ENCODE results near the gene FCHSD2.
A peak's percentile ranks its signal among the peaks of the same experiment; 100 is the strongest.
"Not testable (repeated sequence)": the region's sequence is repeated elsewhere in the genome, so short reads cannot be mapped to it uniquely, and the experiment has no call there.

Gene FCHSD2

GRCh38 chr11:73002214-73002613, 139.9 kb downstream of the FCHSD2 start:
- no peak for DNase-seq

- no peak for DNase-seq
Measured at GRCh38 chr11:73001615-73002014, 140.5 kb downstream of the FCHSD2 start.

DNA sequence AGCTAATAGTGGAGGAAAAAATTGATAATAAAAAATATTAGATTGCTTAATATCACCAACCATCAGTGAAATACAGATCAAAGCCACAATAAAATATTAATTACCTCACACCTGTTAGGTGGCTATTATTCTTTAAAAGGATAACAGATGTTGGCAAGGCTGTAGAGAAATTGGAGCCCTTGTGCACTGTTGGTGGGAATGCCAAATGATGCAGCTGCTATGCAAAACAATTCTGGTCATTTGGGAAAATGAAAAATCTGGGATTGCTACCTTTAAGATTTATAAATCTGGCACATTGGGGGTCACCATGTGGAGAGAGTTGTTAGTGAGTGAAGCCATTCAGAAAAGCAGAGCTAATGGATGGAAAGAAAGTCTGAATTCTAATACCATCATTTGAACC, 143.4 kb downstream of the FCHSD2 start:
- no peak for DNase-seq

DNA sequence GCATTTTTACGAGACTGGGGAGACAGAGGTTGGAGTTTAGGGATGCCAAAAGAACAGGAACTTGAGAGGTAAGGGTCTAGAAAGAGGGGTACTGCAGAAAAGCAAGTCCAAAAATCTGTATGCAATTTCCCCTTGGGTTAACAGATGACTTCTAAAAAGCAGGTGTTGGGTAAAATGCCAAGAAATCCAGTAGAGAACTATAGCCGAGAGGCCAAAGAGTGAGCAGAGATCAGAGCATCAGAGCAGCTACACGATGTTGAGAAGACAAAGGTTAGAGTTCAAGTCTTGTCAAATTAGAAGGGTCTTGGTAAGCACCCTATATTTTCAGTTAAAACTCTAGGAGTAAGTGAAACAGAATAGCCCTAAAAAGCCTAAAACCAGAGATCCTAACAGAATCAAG, 145.2 kb downstream of the FCHSD2 start:
- no peak for DNase-seq

DNA sequence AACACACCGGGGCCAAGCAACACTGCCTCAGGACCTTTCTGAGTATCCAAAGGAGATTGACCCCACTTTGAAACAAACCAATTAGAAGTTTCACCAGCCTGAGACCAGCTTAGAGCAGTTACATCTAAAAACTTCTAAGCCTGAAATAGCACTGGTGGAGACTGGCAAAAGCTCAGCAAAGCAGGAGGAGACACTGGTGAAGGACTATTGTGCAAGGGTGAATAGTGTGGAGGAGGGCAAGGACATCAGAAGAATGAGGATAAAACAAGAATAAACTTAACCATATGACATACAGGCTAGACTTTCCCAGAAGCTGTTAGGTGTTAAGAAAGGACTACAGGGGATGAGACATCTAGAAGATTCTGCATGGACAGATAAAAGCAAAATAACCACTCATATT, 152.4 kb downstream of the FCHSD2 start:
- DNase-seq, result no peak

- no peak for DNase-seq
Measured at GRCh38 chr11:72988821-72989220, 153.3 kb downstream of the FCHSD2 start.

DNA sequence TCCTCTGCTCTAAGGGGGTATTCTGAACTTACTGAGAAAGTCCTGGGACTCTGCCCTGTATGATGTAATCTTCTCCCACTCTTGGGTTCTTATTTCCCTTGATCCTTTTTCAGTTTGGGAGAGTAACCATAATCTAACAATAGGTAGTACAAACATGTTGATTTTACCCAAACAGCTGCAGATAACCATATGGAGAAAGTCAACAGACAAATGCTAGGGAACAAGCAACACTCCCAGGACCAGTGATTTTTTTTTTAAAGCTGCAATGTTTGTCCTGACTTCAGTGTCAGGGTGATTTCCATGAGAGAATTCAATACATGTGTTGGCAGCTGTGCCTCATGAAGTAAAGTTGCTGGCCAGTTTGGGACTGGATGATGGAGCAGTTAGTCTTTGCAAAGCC, 156.5 kb downstream of the FCHSD2 start:
- peak; percentile 36 for DNase-seq

- DNase-seq, result peak; percentile 32
Measured at GRCh38 chr11:72984453-72985077, 157.6 kb downstream of the FCHSD2 start.

GRCh38 chr11:72983560-72983959, 158.6 kb downstream of the FCHSD2 start:
- no peak for DNase-seq

DNA sequence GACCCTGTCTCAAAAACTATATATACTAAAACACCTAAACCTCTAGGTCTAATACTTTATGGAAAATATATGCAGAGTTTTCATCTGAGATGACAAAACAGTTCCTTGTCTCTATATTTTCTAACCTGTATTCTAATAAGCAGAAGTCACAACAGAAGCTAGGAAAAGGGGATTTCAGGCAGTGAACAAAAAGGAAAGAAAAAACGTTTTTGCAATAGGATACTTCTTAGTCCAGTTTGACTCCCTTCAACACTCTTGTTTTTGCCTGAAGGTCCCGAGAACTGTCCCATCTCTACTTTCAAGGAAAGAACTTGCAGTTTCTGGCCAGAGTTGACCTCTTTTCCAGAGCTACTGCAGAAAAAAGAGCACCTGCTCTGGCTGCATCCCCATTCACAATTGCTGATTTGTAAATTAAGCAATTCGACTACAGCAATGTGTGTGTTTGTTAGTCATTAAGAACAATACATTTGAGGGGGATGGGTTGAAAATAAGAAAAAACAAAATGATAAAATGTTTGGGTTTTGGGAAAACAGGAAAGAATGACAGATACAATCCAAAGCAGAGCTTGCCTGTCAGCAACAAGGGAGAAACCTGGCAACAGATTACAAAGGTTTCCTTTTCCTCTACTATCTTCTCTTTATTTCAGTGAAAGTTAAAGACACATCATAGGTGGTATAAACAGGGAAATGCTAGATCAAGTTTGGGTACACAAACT, 160.0 kb downstream of the FCHSD2 start:
- DNase-seq, result no peak

DNA sequence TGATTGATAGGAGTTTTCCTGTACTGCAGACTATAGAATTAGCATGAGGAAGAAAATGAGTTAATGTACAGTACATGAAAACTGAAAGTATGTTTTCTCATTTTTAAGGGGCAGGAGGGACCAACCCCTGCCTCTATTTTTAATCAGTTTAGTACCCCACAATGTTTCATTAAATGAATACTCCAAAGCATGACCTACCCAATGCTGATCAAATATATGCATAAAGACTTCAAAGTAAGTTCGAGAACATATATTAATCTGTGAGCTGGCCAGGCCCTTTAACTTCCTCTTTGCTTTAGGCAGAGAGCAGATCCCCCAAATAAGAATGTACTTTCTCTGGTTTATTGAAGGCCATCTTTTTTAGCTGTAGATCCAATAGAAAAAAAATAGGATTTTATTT, 161.0 kb downstream of the FCHSD2 start:
- DNase-seq, result no peak

GRCh38 chr11:72977782-72978181, 164.3 kb downstream of the FCHSD2 start:
- not testable (repeated sequence) for DNase-seq

GRCh38 chr11:72976522-72976892, 165.6 kb downstream of the FCHSD2 start:
- not testable (repeated sequence) for DNase-seq

DNA sequence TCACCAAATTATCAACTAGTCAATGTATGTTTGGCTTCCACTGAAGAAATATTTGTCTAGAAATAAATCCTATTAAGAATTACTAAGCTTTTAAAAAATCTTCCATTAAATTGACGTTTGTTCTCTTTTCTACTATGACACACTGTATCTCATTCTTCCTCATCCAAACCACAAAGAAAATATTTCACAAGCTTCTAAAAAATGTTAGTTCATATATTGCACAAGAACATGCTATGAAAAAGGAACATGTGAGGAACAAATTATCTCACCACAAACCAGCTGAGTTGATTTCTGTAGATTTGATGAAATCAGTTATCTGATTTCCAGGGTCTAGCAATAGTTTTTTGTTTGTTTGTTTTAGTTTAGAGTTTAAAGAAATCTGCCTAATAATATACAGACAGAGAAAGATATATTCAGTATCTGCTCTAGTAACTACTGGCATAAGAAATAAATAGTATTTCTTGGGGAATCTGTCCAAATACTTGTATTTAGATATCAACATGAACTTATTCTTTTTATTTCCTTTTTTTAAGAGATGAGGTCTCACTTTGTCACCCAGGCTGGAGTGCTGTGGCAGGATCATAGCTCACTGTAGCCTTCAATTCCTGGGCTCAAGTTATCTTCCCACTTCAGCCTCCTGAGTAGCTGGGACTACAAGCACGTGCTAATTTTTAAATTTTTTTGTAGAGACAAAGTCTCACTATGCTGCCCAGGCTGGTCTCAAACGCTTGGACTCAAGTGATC, 166.2 kb downstream of the FCHSD2 start:
- no peak for DNase-seq

- DNase-seq, result no peak
Measured at GRCh38 chr11:72974487-72975205, 167.5 kb downstream of the FCHSD2 start.

DNA sequence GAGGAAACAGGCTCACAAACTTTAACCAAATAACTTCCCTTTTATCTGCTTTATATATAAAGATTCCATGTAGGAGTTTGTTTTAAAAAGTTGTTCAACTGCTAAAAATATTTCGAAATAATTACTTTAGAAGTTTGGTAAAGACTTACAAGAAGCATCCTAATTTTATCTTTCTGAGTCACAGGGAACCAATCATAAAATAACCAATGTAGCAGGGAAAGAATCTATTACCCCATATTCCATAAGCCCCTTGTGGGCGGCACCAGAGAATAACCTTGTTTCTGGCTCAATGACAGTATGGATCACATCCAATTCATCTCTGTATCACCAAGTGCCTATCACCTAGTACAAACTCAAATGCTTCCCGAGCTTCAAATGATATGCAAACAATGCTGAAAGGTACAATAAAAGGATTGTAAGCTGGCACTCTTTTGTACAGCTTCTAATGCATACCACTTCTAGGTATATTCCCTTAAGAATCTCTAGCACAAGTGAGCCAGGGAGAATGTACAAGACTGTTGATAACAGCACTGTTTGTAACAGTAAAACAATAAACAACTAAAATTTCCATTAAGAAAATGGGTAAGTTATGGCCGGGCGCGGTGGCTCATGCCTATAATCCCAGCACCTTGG, 169.5 kb downstream of the FCHSD2 start:
- no peak for DNase-seq

GRCh38 chr11:72971192-72971967, 170.7 kb downstream of the FCHSD2 start:
- DNase-seq, result no peak

DNA sequence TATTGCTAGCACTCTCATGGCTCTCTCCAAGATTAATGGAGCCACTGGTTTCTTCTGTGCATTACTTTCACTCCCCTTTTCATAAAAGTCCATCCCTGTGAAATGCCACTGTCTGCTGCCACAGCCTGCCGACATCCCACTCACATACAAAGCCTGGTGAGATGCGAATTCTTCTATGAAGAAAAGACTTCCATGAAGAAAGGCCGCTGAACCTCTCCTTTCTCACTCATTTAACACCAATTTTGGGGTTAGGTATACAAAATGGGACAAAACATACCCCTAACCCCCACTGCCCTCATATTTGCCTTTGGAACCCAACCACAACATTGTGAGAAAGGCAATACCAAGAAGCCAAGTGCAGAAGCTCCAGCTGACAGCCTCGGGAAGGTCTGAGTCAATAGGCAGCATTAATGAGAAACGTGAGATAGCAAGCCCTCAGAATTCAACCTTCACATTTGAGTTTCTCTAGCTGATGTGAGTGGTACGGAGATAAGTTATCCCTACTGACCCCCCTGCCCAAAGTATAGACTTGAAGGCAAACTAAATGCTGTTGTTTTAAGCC, 171.5 kb downstream of the FCHSD2 start:
- no peak for DNase-seq

DNA sequence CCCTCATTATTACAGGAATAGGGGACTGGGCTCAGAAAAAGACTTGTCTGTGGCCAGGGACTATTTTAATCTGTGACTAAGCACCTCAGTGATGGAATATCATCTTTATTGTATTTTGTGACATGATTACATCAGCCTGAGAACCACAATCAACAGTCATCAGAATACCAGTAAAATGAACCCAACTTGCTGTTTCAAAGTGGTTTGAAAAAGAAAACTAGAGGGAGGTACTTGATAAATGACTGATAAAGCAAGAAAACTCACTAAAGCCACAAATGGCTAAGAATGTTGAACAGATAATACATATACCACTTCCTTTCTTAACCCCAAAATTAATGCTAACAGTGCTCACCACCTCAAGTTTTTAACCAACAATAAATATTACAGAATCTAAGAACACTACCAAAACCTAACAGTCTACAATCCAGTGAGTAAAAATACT, 172.2 kb downstream of the FCHSD2 start:
- no peak for DNase-seq

- no peak for DNase-seq
Measured at GRCh38 chr11:72968390-72968789, 173.7 kb downstream of the FCHSD2 start.

DNA sequence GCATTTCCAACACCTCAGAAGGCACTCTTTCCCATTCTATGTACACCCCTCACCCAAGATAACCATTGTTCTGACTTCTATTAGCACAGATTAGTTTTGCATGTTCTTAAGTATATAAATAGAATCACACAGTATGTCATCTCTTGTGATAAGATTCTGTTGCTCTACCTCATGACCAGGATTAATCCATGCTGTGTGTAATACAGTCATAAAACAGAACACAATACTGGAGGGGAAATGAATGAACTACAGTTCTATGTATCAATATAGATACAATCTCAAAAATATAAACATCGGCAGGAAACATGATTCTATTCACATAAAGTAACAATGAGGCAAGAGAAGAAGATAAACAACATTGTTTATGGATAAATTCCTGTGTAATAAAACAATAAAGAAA, 176.4 kb downstream of the FCHSD2 start:
- no peak for DNase-seq

DNA sequence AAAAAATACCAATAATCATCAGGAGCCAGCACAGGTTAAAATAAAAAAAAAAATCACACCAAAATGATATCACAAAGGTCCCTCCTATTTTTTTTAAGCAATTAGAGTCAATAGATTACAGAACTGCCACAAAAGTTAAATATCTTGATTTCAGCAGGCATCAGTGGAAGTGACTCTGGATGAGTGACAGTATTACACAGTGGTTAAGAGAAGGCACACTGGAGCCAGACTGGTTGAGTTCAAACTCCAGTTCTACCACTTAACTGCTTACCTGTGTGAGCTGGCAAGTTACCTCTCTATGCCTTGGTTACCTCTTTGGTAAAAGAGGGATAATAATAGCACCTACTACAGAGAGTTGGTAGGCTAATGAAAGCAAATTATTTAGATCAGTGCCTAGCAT, 179.4 kb downstream of the FCHSD2 start:
- DNase-seq, result no peak

All from right hindlimb (tissue), 1 donor.